ENCODE results near the gene PAXX.

GRCh38 chr9:136950656-136951276, 41.5 kb upstream of the PAXX start:
- TF ChIP-seq POLR2AphosphoS5 (IDR thresholded peaks at IDR 0.05; ENCODE audit: low read depth, low read length), result no peak
- TF ChIP-seq POLR2A (IDR thresholded peaks at IDR 0.05; ENCODE audit: low read depth, low read length), result no peak

Data from GM12891 (cell line).